Nephron (organoid): Measurements from ENCODE around the gene SCAPER.
A peak's percentile ranks its signal among the peaks of the same experiment; 100 is the strongest.

ENCODE experiments used
- H3K27ac Mint-ChIP-seq, 3 experiments: 2 replicates each; pipeline ENCODE4 v1.8.0; 2020; ENCODE audit warnings: mixed read lengths in 3 of 3, mild to moderate bottlenecking in 2 of 3, moderate library complexity in 1 of 3
- H3K27me3 Mint-ChIP-seq: 2 replicates; pipeline ENCODE4 v1.8.0; 2021; ENCODE audit warnings: low read depth, mild to moderate bottlenecking, moderate library complexity, mixed read lengths
- H3K36me3 Mint-ChIP-seq: 2 replicates; pipeline ENCODE4 v1.8.0; 2020; ENCODE audit warnings: low read depth, mixed read lengths
- H3K4me1 Mint-ChIP-seq: 2 replicates; pipeline ENCODE4 v1.8.0; 2020; ENCODE audit warnings: mixed read lengths
- H3K4me3 Mint-ChIP-seq, 3 experiments: 2 replicates each; pipeline ENCODE4 v1.8.0; 2020; ENCODE audit warnings: mild to moderate bottlenecking in 3 of 3, mixed read lengths in 3 of 3, moderate library complexity in 2 of 3
- H3K9me3 Mint-ChIP-seq: 2 replicates; pipeline ENCODE4 v1.8.0; 2020; ENCODE audit warnings: mixed read lengths
- CTCF ChIP-seq, 3 experiments: fragments of 200-600 bp; sonication (generic); IDR thresholded peaks; one replicate each; pipeline ENCODE4 v1.5.0; 2021; ENCODE audit warnings: antibody characterized with exemption in 3 of 3; ENCODE audit not compliant: unreplicated experiment in 3 of 3

The SCAPER gene

GRCh38 chr15:76905013-76905839 lies at the start of gene SCAPER:
SCAPER (minus strand) TSS chr15:76905340; CDS start chr15:76883817, 21,523 bp downstream.
- peak within 1 kb of the TSS; percentile 89 to 97 (median 92) for H3K27ac Mint-ChIP-seq

GRCh38 chr15:76954744-76955143 lies 49.6 kb upstream of the SCAPER start:
- Mint-ChIP-seq H3K36me3 (peaks cover 15% of the 10 kb centered on the region), H3K4me1 (no peaks in the 10 kb centered on the region), H3K27me3 (no peaks in the 10 kb centered on the region), H3K9me3 (no peaks in the 10 kb centered on the region), H3K27ac (no peak overlapping the region), H3K4me3 (no peak overlapping the region)
- TF ChIP-seq CTCF (IDR thresholded peaks at IDR 0.05; ENCODE audit: unreplicated experiment in 3 of 3), result no peak

More at GRCh38 chr15:76905013-76905839, at the start of gene SCAPER:
- H3K4me1 Mint-ChIP-seq, result peaks cover 29% of the 10 kb centered on the region
- H3K4me3 Mint-ChIP-seq, result peak within 1 kb of the TSS; percentile 94 to 98 (median 95)
- peaks cover 4% of the 10 kb centered on the region for H3K27me3 Mint-ChIP-seq
- H3K9me3 Mint-ChIP-seq, result no peaks in the 10 kb centered on the region
- peak in 1 of 3 experiments; percentile 15 for TF ChIP-seq CTCF (IDR thresholded peaks at IDR 0.05; ENCODE audit: unreplicated experiment in 3 of 3)
- peaks cover 4% of the 10 kb centered on the region for H3K36me3 Mint-ChIP-seq

GRCh38 chr15:76953913-76954312 lies 48.8 kb upstream of the SCAPER start:
- no peak for TF ChIP-seq CTCF (IDR thresholded peaks at IDR 0.05; ENCODE audit: unreplicated experiment in 3 of 3)
- Mint-ChIP-seq H3K4me1 (no peaks in the 10 kb centered on the region), H3K27ac (no peak overlapping the region), H3K9me3 (no peaks in the 10 kb centered on the region), H3K36me3 (peaks cover 19% of the 10 kb centered on the region), H3K27me3 (no peaks in the 10 kb centered on the region), H3K4me3 (no peak overlapping the region)

- H3K27ac Mint-ChIP-seq, result no peak overlapping the region
- no peak for TF ChIP-seq CTCF (IDR thresholded peaks at IDR 0.05; ENCODE audit: unreplicated experiment in 3 of 3)
- no peaks in the 10 kb centered on the region for H3K4me1 Mint-ChIP-seq
- no peaks in the 10 kb centered on the region for H3K9me3 Mint-ChIP-seq
- no peaks in the 10 kb centered on the region for H3K27me3 Mint-ChIP-seq
- peaks cover 41% of the 10 kb centered on the region for H3K36me3 Mint-ChIP-seq
- no peak overlapping the region for H3K4me3 Mint-ChIP-seq
These were observed 46.1 kb upstream of the SCAPER start for GRCh38 chr15:76951220-76951619.

GRCh38 chr15:76947454-76947853 lies 42.3 kb upstream of the SCAPER start:
- Mint-ChIP-seq H3K27me3 (no peaks in the 10 kb centered on the region), H3K4me1 (peaks cover 4% of the 10 kb centered on the region), H3K9me3 (no peaks in the 10 kb centered on the region), H3K27ac (no peak overlapping the region), H3K36me3 (peaks cover 73% of the 10 kb centered on the region), H3K4me3 (no peak overlapping the region)
- TF ChIP-seq CTCF (IDR thresholded peaks at IDR 0.05; ENCODE audit: unreplicated experiment in 3 of 3), result no peak
